ENCODE measurements around the gene ITPR1. TPM values are rescaled to one million over a fixed set of nuclear protein-coding genes. Genes with fewer than 3 reads are reported as not detected.
A peak's percentile ranks its signal among the peaks of the same experiment; 100 is the strongest.

Gene ITPR1
- total RNA-seq, 4 donors from 2014 or later, result 56.1 to 71.2 (median 61.9) TPM

GRCh38 chr3:4645468-4645867 lies 152.3 kb downstream of the ITPR1 start:
- 84 to 90% methylated on average over 6 of the region's 6 CpGs for WGBS, 2 donors
- Histone ChIP-seq H3K27me3 (no peaks in the 10 kb centered on the region), H3K27ac (no peak overlapping the region), H3K4me3 (no peak overlapping the region), H3K4me1 (no peaks in the 10 kb centered on the region), H3K36me3 (peaks cover 0 to 66% (median 0%) of the 10 kb centered on the region in 3 donors), H3K9me3 (peaks cover 0 to 5% (median 0%) of the 10 kb centered on the region in 4 donors)
- TF ChIP-seq EP300 (IDR thresholded peaks at IDR 0.05), result no peak
- no peak for DNase-seq (ENCODE audit: low spot score in 2 of 2)

- 93 to 95% methylated on average over 2 of the region's 2 CpGs for WGBS, 2 donors
- TF ChIP-seq POLR2A (IDR thresholded peaks at IDR 0.05) (no peak), CTCF (IDR thresholded peaks at IDR 0.05) (no peak), EP300 (IDR thresholded peaks at IDR 0.05) (no peak)
Measured at GRCh38 chr3:4647411-4647810, 154.3 kb downstream of the ITPR1 start.

GRCh38 chr3:4655145-4656045 lies 162.2 kb downstream of the ITPR1 start:
- DNase-seq (ENCODE audit: low spot score in 2 of 2), result no peak

More at GRCh38 chr3:4647411-4647810, 154.3 kb downstream of the ITPR1 start:
- Histone ChIP-seq H3K4me1 (no peaks in the 10 kb centered on the region), H3K36me3 (peaks cover 0 to 68% (median 0%) of the 10 kb centered on the region in 3 donors), H3K27ac (no peak overlapping the region), H3K9me3 (peaks cover 0 to 5% (median 0%) of the 10 kb centered on the region in 4 donors), H3K27me3 (no peaks in the 10 kb centered on the region), H3K4me3 (no peak overlapping the region)
- DNase-seq (ENCODE audit: low spot score in 2 of 2), result no peak

GRCh38 chr3:4656059-4656458 lies 162.9 kb downstream of the ITPR1 start:
- WGBS, 2 donors, result 23 to 24% methylated on average over 6 of the region's 6 CpGs
- Histone ChIP-seq H3K27ac (no peak overlapping the region), H3K4me1 (peaks cover 0 to 18% (median 0%) of the 10 kb centered on the region in 4 donors), H3K9me3 (no peaks in the 10 kb centered on the region), H3K36me3 (peaks cover 0 to 24% (median 0%) of the 10 kb centered on the region in 3 donors), H3K4me3 (no peak overlapping the region), H3K27me3 (no peaks in the 10 kb centered on the region)
- TF ChIP-seq POLR2A (IDR thresholded peaks at IDR 0.05) (no peak), EP300 (IDR thresholded peaks at IDR 0.05) (peak in 1 of 2 donors; percentile 18), CTCF (IDR thresholded peaks at IDR 0.05) (peak; percentile 64 to 80 (median 75))
- DNase-seq (ENCODE audit: low spot score in 2 of 2), result peak; percentile 20 to 54

More at GRCh38 chr3:4655145-4656045, 162.2 kb downstream of the ITPR1 start:
- peaks cover 0 to 24% (median 0%) of the 10 kb centered on the region in 3 donors for H3K36me3 ChIP-seq
- WGBS, 2 donors, result 65 to 66% methylated on average over 17 of the region's 17 CpGs
- TF ChIP-seq CTCF (IDR thresholded peaks at IDR 0.05) (no peak), EP300 (IDR thresholded peaks at IDR 0.05) (no peak), POLR2A (IDR thresholded peaks at IDR 0.05) (no peak)
- no peak overlapping the region for H3K27ac ChIP-seq
- no peaks in the 10 kb centered on the region for H3K27me3 ChIP-seq
- no peak overlapping the region for H3K4me3 ChIP-seq
- H3K4me1 ChIP-seq, result peaks cover 0 to 18% (median 0%) of the 10 kb centered on the region in 4 donors
- no peaks in the 10 kb centered on the region for H3K9me3 ChIP-seq

GRCh38 chr3:4656626-4657328 lies 163.6 kb downstream of the ITPR1 start:
- H3K4me3 ChIP-seq, result no peak overlapping the region
- no peak overlapping the region for H3K27ac ChIP-seq
- DNase-seq (ENCODE audit: low spot score in 2 of 2), result no peak
- H3K4me1 ChIP-seq, result peaks cover 0 to 18% (median 0%) of the 10 kb centered on the region in 4 donors
- no peak for TF ChIP-seq CTCF (IDR thresholded peaks at IDR 0.05)
- TF ChIP-seq POLR2A (IDR thresholded peaks at IDR 0.05), result no peak
- no peak for TF ChIP-seq EP300 (IDR thresholded peaks at IDR 0.05)
- 71 to 76% methylated on average over 13 of the region's 13 CpGs for WGBS, 2 donors
- H3K27me3 ChIP-seq, result no peaks in the 10 kb centered on the region
- H3K9me3 ChIP-seq, result no peaks in the 10 kb centered on the region
- peaks cover 0 to 24% (median 0%) of the 10 kb centered on the region in 3 donors for H3K36me3 ChIP-seq
